Esophagus squamous epithelium (tissue), 4 donors: ENCODE data around the gene NEK1.

Source experiments
- CTCF ChIP-seq, 6 experiments: fragments of 450-650 bp in 4 of 6; fragments of 200-600 bp in 2 of 6; sonication (generic) in 2 of 6; IDR thresholded peaks; one replicate each; pipeline ENCODE4 v1.5.1; 2016 to 2019; ENCODE audit warnings: antibody characterized with exemption in 6 of 6, mild to moderate bottlenecking in 4 of 6, moderate library complexity in 4 of 6
- POLR2A ChIP-seq, 4 donors: fragments of 450-650 bp; IDR thresholded peaks; one replicate each; pipeline ENCODE4 v1.6.1; 2017; ENCODE audit warnings: antibody characterized with exemption in 4 of 4, mild to moderate bottlenecking in 4 of 4, moderate library complexity in 3 of 4

DNA sequence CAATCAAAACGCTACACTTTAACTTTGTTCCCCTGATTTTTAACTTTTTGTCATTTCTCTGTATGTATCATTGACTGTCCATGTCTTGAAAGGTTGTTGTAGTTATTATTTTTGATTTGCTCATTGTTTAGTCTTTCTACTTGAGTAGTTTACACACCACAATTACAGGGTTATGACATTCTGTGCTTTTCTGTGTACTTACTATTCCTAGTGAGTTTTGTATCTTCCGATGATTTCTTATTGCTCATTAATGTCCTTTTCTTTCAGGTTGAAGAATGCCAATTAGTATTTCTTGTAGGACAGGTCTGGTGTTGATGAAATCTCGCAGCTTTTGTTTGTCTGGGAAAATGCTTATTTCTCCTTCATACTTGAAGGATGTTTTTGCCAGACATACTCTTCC is 252.4 kb downstream of the NEK1 start:
- TF ChIP-seq CTCF (IDR thresholded peaks at IDR 0.05) (no peak), POLR2A (IDR thresholded peaks at IDR 0.05) (no peak)
